Heart left ventricle (tissue), 13 donors: ENCODE measurements around the gene ZNF563.

Experiments
- POLR2A ChIP-seq, 2 donors: fragments of 450-650 bp; IDR thresholded peaks; one replicate each; pipeline ENCODE4 v1.6.1; 2017; ENCODE audit warnings: antibody characterized with exemption in 2 of 2, mild to moderate bottlenecking in 2 of 2, moderate library complexity in 2 of 2
- TF ChIP-seq, protein P1 (sequence below), 12 donors: fragments of 200-600 bp; sonication (generic) in 4 of 12; IDR thresholded peaks; one replicate each; pipeline versions ENCODE4 v1.5.0 to v1.8.0; 2018 to 2022; ENCODE audit warnings: antibody characterized with exemption in 12 of 12, mild to moderate bottlenecking in 5 of 12
- donor health status: ischemic (EF 13 %, LVEDD 7.1; RV severe dilation, severe dysfunction).
- donor health status: DM: no; HTN: yes; CAD: no.
- donor health status: DM: no; HTN: no; CAD: no.
- donor health status: ischemic (EF 25% LVEDD 6.9; RV normal size, moderate dysfunction).
- donor health status: ischemic (EF 25% LVEDD 5.7; RV mildly dilated, moderate dysfunction).
- donor health status: ischemic (EF 35%, LVEDD 5.7; RV mildly dilated, moderate dysfunction).
- donor health status: nonischemic (EF 11% LVEDD 7.7; RV severe dilation, severe dysfunction).
- donor health status: DM: yes; HTN: yes; CAD: no.
- donor health status: PGD.
- donor health status: ischemic (EF 29% LVEDD 5.4; RV normal size, mild dysfunction).
- donor health status: nonischemic (EF 23%, LVEDD 6.1; RV moderate dilation, normal function).

DNA sequence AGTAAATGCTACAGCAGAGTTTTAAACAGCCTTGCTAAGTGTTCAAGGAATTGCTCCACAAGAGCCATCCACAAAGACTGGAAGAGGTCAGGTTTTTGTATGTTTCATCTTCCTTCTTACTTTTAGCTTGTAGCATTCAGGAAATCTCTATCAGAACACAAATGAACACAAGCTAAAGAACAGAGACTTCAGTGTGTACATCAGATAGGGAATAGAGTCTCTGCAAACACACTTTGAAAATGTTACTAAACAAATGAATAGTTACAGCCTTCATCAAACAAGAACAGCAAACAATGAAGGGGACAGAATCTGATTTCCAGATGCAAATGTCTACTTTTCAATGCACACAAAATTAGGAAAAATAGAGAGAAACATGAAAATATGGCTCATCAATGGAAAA, 7.7 kb downstream of the ZNF563 start:
- TF ChIP-seq, protein P1, sequence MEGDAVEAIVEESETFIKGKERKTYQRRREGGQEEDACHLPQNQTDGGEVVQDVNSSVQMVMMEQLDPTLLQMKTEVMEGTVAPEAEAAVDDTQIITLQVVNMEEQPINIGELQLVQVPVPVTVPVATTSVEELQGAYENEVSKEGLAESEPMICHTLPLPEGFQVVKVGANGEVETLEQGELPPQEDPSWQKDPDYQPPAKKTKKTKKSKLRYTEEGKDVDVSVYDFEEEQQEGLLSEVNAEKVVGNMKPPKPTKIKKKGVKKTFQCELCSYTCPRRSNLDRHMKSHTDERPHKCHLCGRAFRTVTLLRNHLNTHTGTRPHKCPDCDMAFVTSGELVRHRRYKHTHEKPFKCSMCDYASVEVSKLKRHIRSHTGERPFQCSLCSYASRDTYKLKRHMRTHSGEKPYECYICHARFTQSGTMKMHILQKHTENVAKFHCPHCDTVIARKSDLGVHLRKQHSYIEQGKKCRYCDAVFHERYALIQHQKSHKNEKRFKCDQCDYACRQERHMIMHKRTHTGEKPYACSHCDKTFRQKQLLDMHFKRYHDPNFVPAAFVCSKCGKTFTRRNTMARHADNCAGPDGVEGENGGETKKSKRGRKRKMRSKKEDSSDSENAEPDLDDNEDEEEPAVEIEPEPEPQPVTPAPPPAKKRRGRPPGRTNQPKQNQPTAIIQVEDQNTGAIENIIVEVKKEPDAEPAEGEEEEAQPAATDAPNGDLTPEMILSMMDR (IDR thresholded peaks at IDR 0.05), result no peak
- TF ChIP-seq POLR2A (IDR thresholded peaks at IDR 0.05), result no peak
